Stimulated activated naive B cell treated with anti-CD40 and anti-IgM and Interleukin-4, amounts not matched to agents 10 μg/mL and 1 μg/mL and 100 μg/mL, for 72 hours (primary cell): ENCODE results near the gene MGLL.

Experiments used
- ATAC-seq, 2 donors: fragments of 150-1000 bp; cut with Tn5 transposase; replicated peaks; 2 replicates each; pipeline ENCODE4 v1.10.0; 2021; ENCODE audit warnings: moderate library complexity in 1 of 2
- DNase-seq: peaks from one replicate; pipeline ENCODE4 v3.0.0; 2021
- H3K27ac Mint-ChIP-seq: one replicate; pipeline ENCODE4 v1.8.0; 2022; ENCODE audit warnings: mild to moderate bottlenecking, mixed read lengths
- H3K27me3 Mint-ChIP-seq, 2 donors: one replicate each; pipeline ENCODE4 v1.8.0; 2022; ENCODE audit warnings: mixed read lengths in 2 of 2
- H3K36me3 Mint-ChIP-seq, 2 donors: one replicate each; pipeline ENCODE4 v1.8.0; 2022; ENCODE audit warnings: mixed read lengths in 2 of 2, mild to moderate bottlenecking in 1 of 2
- H3K4me1 Mint-ChIP-seq, 2 donors: one replicate each; pipeline ENCODE4 v1.8.0; 2022; ENCODE audit warnings: mixed read lengths in 2 of 2, mild to moderate bottlenecking in 1 of 2
- H3K4me3 Mint-ChIP-seq, 2 donors: one replicate each; pipeline ENCODE4 v1.8.0; 2022; ENCODE audit warnings: mild to moderate bottlenecking in 2 of 2, mixed read lengths in 2 of 2, moderate library complexity in 1 of 2
- H3K9me3 Mint-ChIP-seq, 2 donors: one replicate each; pipeline ENCODE4 v1.8.0; 2022; ENCODE audit warnings: mixed read lengths in 2 of 2, mild to moderate bottlenecking in 1 of 2

Gene MGLL

DNA sequence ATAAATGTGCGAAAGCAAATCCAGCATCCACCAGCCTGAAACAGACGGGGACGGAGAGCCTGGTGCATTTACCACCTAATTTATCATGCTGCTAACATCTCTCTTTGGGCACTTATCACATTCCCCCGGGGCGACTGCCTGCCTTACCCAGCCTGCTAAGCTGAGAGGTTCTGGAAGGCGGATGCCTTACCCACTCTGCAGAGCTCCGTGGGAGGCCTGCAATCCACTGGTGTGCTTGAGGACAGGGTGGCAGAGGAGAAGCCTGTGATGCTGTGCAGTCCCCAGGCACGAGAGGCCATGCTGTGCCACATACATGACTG lies 25.5 kb downstream of the MGLL start:
- ATAC-seq (no peak), DNase-seq (no peak)
- no peaks in the 10 kb centered on the region for H3K27me3 Mint-ChIP-seq
- H3K4me3 Mint-ChIP-seq: no peak overlapping the region
- peaks cover 15 to 26% of the 10 kb centered on the region in 2 donors for H3K4me1 Mint-ChIP-seq
- H3K36me3 Mint-ChIP-seq: peaks cover 20 to 37% of the 10 kb centered on the region in 2 donors
- H3K27ac Mint-ChIP-seq: no peak overlapping the region
- H3K9me3 Mint-ChIP-seq: peaks cover 0 to 7% of the 10 kb centered on the region in 2 donors

DNA sequence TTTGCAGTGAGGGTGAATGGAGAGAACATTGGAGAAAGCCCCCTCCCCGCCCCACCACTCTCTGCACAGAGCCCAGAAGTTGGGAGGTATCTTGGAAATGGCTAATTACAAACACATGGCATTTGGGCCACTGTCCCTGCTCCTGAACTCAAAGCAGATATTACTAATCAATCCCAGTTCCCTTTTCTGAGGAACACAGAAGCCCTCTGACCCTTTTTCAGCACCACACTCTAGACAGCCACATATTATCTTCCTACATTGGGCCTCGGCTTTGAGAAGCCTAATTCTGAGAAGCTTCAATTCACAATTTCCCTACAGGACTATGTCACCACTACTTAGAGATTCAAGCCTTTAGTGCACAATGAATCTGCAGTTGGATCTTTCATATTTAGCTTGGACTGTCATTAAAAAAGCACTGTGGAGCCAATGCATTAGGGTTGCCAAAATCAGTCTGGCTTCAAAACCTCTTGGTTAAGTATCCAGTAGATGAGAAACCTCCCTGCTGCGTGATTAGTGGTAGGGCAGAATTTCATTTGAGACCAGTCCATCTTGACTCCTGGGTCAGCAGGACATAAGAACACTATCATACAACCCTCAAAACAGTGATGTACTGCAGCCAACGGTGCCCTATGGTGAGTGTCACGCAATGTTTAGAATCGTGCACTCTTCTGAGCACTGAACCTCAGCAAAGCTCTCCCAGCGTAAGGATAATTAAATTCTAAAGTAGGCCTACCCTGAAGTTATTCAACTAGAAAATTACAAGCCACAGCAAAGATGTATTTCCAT lies 26.1 kb downstream of the MGLL start:
- ATAC-seq: peak; percentile 78 to 83
- no peak for DNase-seq
- Mint-ChIP-seq H3K27me3 (no peaks in the 10 kb centered on the region), H3K27ac (no peak overlapping the region), H3K4me1 (peaks cover 21 to 31% of the 10 kb centered on the region in 2 donors), H3K4me3 (peak overlapping the region in 1 of 2 donors; percentile 4), H3K9me3 (peaks cover 0 to 7% of the 10 kb centered on the region in 2 donors), H3K36me3 (peaks cover 22 to 36% of the 10 kb centered on the region in 2 donors)

DNA sequence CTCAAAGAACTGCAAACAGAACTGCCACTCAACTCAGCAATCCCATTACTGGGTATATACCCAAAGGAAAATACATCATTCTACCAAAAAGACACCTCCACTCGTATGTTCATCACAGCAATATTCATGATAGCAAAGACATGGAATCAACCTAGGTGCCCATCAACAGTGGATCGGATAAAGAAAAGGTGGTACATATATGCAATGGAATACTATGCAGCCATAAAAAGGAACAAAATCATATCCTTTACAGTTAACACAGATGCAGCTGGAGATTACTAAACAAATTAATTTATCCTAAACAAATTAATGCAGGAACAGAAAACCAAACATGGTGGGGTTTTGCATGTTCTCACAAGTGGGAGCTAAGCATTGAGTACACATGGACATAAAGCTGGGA lies 27.3 kb downstream of the MGLL start:
- DNase-seq (no peak), ATAC-seq (no peak)
- Mint-ChIP-seq H3K27ac (no peak overlapping the region), H3K9me3 (peaks cover 0 to 7% of the 10 kb centered on the region in 2 donors), H3K4me1 (peaks cover 26 to 36% of the 10 kb centered on the region in 2 donors), H3K36me3 (peaks cover 23 to 40% of the 10 kb centered on the region in 2 donors), H3K27me3 (no peaks in the 10 kb centered on the region), H3K4me3 (no peak overlapping the region)

DNA sequence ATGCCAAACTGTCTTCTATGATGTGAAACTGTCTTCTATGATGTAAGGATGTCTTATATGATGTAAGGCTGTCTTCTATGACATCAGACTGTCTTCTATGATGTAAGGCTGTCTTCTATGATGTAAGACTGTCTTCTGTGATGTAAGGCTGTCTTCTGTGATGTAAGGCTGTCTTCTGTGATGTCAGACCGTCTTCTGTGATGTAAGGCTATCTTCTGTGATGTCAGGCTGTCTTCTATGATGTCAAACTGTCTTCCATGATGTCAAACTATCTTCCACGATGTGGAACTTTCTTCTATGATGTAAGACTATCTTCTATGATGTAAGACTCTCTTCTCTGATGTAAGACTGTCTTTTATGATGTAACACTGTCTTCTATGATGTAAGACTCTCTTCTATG lies 27.9 kb downstream of the MGLL start:
- H3K9me3 Mint-ChIP-seq: peaks cover 0 to 7% of the 10 kb centered on the region in 2 donors
- H3K27me3 Mint-ChIP-seq: no peaks in the 10 kb centered on the region
- DNase-seq: no peak
- no peak overlapping the region for H3K27ac Mint-ChIP-seq
- ATAC-seq: no peak
- peaks cover 23 to 40% of the 10 kb centered on the region in 2 donors for H3K36me3 Mint-ChIP-seq
- no peak overlapping the region for H3K4me3 Mint-ChIP-seq
- H3K4me1 Mint-ChIP-seq: peaks cover 26 to 36% of the 10 kb centered on the region in 2 donors

DNA sequence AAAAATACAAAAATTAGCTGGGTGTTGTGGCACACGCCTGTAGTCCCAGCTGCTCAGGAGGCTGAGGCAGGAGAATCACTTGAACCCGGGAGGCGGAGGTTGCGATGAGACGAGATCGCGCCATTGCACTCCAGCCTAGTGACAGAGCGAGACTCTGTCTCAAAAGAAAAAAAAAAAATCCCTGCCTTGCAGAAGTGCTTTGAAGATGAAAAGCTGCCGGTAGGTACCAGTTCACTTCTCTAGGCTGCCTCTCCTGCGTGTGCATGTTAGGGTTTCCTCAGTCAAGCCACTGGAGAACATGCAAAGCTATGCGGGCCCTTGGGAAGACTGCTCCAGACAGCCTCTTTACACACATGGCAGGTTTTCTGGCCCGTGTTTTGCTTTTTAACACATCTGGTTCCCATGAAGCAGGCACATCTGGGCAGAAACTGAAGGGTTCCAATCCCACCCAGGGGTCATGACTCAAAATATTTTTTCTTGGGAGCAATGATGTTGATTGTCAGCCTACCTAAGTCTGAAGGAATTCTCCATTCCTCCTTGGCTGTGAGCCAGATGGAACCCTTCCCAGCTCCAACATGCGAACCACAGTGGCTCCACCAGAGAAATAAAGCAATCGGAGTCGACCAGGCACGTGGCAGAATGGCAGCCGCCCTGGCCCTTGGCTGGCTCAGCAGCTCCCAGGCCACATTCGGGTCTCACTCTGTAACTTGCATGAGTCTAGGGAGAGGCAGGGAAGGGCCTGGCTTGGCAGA lies 29.6 kb downstream of the MGLL start:
- Mint-ChIP-seq H3K4me1 (peaks cover 21 to 44% of the 10 kb centered on the region in 2 donors), H3K9me3 (peaks cover 0 to 7% of the 10 kb centered on the region in 2 donors), H3K4me3 (no peak overlapping the region), H3K27ac (no peak overlapping the region), H3K27me3 (no peaks in the 10 kb centered on the region), H3K36me3 (peaks cover 26 to 31% of the 10 kb centered on the region in 2 donors)
- DNase-seq: no peak
- no peak for ATAC-seq

DNA sequence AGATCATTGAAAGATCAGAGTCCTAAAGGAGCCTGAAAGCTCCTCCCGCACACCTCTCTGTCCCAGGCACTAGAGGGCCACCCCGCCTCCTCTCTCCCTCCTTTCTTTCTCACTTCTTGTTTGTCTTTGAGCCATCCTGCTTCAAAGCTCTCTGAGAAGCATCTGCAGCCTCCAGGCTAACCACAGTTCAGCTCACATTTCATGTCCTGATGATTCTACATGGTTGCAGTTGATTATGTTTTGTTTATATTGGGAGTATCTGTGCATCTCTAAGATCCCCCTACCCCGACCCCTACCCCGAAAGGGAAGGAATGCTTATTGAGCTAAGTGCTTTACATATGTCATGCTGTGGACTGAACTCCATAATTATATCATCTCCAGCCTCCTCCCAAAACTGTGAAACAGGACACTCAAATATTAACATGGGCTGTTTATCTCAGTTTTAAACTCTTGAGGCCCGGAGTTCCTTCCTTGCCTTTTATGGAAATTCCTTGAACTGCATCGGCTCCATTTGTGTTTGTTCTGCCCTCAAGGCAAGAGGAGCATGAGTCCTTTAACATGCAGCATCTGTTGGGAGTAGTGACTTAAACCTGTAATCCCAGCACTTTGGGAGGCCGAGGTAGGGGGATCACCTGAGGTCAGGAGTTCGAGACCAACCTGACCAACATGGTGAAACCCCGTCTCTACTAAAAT lies 30.9 kb downstream of the MGLL start:
- Mint-ChIP-seq H3K36me3 (peaks cover 26 to 30% of the 10 kb centered on the region in 2 donors), H3K27ac (peak overlapping the region; percentile 34), H3K27me3 (no peaks in the 10 kb centered on the region), H3K4me1 (peaks cover 16 to 33% of the 10 kb centered on the region in 2 donors), H3K4me3 (peak overlapping the region in 1 of 2 donors; percentile 26), H3K9me3 (peaks cover 0 to 7% of the 10 kb centered on the region in 2 donors)
- DNase-seq: peak; percentile 37
- ATAC-seq: peak; percentile 93 to 94

DNA sequence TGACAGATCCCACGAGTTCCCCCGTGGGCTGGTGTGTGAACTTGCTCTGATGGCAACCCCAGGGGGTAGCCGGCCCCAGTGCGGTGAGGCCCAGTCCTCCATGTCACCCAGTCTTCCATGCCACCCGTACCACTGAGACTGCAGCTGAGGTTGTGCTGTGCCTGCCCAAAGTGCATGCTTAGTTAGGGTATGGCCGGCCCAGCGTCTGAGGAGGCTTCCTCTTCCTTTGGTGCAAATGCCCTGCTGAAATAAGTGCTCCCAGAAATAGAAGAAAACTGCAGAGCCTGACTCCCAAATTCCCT lies 31.5 kb downstream of the MGLL start:
- H3K27ac Mint-ChIP-seq: peak overlapping the region; percentile 34
- no peaks in the 10 kb centered on the region for H3K27me3 Mint-ChIP-seq
- peak; percentile 59 for ATAC-seq
- H3K4me3 Mint-ChIP-seq: peak overlapping the region in 1 of 2 donors; percentile 26
- peaks cover 28 to 29% of the 10 kb centered on the region in 2 donors for H3K36me3 Mint-ChIP-seq
- peaks cover 18 to 33% of the 10 kb centered on the region in 2 donors for H3K4me1 Mint-ChIP-seq
- peaks cover 0 to 7% of the 10 kb centered on the region in 2 donors for H3K9me3 Mint-ChIP-seq
- DNase-seq: no peak

DNA sequence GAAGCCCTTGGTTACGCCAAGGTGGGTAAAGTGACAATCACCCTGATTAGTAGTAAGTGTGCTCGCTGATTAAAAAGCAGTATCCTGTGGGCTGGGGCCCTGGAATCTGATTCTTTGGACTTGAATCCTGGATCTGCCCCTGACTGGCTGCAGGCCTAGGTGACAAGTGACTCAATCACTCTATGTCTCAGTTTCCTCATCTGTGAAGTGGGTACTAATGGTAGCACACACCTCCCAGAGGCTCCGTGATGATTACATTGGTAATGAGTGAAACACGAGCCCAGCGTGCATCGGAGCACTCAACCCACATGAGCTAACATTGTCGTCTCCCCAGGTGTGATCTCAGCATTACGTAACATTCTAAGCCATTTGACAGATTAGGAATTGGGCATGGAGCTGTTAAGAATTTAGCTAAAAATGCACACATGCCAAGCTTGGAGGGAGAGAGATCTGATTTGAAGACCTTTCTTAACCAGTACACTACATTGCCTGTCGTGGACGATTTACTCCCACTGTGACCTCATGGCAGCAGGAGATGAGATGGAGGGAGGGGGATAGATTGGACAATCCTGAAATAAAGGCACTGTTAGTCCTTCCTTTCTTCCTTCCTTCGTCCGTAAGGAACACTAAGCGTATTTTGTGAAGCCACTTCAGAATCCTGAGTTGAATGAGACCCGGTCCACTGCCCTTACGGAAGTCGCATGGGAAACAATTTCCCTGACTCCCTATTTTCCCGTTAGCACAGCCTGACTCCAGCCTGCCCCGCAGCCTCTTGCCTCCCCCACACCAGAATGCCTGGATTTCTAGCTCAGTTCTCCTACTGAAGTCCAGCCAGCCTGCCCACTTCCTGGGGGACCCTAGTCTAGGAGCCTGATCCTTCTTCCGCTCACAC lies 32.1 kb downstream of the MGLL start:
- Mint-ChIP-seq H3K9me3 (peaks cover 0 to 7% of the 10 kb centered on the region in 2 donors), H3K27ac (peak overlapping the region; percentile 34), H3K27me3 (peaks cover under 1 to 1% of the 10 kb centered on the region in 2 donors), H3K4me3 (peak overlapping the region in 1 of 2 donors; percentile 26), H3K4me1 (peaks cover 22 to 38% of the 10 kb centered on the region in 2 donors), H3K36me3 (peaks cover 33 to 34% of the 10 kb centered on the region in 2 donors)
- ATAC-seq (no peak), DNase-seq (no peak)

DNA sequence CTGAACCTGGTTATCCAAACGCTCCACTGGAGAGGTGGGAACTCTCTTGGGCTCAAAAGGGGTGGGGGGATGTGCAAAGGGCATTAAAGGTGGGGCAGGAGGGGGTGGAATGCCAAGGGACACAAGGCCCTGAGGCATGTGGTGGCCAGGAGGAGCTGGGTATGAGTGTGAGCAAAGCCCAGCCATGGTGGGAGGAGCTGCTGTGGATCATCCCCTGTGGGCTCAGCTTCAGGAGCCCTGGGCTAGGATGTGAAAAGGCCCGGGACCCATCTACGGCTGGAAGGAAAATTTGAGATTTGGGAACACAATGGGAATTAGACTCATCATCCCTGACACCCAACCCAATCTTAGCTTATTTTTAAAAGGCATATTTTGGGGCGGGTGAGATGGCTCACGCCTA lies 33.3 kb downstream of the MGLL start:
- Mint-ChIP-seq H3K9me3 (no peaks in the 10 kb centered on the region), H3K27me3 (peaks cover 5 to 7% of the 10 kb centered on the region in 2 donors), H3K4me3 (no peak overlapping the region), H3K4me1 (peaks cover 24 to 50% of the 10 kb centered on the region in 2 donors), H3K27ac (peak overlapping the region; percentile 90), H3K36me3 (peaks cover 27 to 30% of the 10 kb centered on the region in 2 donors)
- ATAC-seq: no peak
- no peak for DNase-seq

DNA sequence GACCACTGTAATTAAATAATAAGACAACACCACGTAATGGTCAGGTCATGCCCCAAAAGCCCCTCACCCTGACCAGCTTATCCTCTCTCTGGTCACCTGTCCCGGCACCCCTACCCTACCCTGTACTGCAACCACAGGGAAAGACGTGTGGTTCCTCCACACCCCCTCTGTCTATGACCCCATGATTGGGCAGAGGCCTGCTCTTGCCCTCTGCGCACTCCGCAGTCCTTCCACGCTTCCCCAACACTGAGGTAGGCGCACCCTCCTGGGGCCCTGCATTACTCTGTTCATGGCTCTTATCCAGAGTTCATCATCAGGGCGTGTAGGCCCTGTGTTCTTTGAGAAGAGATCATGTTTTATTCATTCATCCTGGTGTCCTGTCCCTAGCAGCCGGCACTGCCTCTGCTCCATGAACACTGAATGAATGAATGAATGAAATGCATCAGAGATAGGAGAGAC lies 33.8 kb downstream of the MGLL start:
- Mint-ChIP-seq H3K9me3 (no peaks in the 10 kb centered on the region), H3K4me1 (peaks cover 24 to 53% of the 10 kb centered on the region in 2 donors), H3K36me3 (peaks cover 27 to 30% of the 10 kb centered on the region in 2 donors), H3K27ac (peak overlapping the region; percentile 6), H3K4me3 (no peak overlapping the region), H3K27me3 (peaks cover 5 to 7% of the 10 kb centered on the region in 2 donors)
- ATAC-seq (no peak), DNase-seq (no peak)

DNA sequence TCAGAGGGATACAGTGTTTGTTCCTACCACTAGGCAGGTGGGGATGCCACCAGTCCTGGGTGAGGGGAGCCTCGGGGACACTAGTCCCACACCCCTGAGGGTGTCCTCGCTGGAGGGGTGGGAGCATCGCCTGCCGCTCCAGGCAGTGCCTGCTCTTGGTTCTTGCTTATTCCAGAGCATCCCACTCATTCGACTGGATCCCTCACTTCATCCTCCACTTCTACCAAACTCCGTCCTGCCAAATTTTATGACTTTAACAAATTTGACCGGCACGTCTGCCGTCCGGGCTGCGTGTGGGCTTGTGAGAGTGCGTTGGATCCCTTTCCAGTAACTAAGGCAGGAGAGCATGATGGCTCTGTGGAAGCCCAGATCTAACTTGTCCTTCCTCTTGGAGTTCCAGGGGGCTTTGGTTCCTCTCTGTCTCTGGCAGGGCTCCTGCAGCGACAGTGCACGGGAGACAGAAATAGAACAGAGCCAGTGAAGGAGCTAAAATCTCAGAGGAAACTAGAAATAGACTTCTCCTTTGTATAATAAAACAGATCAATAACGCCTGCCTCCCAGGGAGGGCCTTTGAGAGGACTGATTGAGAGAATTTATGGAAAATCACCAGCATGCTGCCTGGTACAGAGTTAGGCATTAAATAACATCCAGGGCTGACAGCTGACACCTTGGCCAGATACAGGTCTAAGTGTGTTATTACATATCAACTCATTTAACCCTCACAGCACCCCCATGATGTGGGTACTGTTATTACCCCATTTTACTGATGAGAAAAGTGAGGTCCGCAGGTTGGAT lies 34.5 kb downstream of the MGLL start:
- ATAC-seq: no peak
- H3K27ac Mint-ChIP-seq: no peak overlapping the region
- DNase-seq: no peak
- no peak overlapping the region for H3K4me3 Mint-ChIP-seq
- peaks cover 5 to 7% of the 10 kb centered on the region in 2 donors for H3K27me3 Mint-ChIP-seq
- H3K9me3 Mint-ChIP-seq: no peaks in the 10 kb centered on the region
- H3K4me1 Mint-ChIP-seq: peaks cover 24 to 53% of the 10 kb centered on the region in 2 donors
- peaks cover 27 to 29% of the 10 kb centered on the region in 2 donors for H3K36me3 Mint-ChIP-seq

DNA sequence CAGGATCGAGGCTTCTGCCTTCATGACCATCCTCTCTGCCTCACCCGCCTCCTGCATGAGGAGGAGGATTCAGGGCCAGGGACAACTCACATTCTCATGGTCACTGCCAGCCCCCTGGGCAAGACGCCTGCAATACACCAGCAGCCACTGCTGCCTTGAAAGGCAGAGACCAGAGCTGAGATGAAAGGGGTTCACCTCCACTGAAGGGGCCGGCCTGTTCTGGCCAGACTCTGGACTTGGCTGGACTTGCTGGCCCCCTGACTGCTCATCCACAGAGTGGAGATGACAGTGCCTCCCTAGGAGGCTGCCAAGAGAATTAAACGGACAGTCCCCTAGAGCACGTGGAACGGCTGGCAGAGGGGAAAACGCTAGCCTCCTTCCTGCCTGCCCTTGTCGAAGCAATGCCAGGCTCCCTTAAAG lies 35.2 kb downstream of the MGLL start:
- H3K4me1 Mint-ChIP-seq: peaks cover 24 to 53% of the 10 kb centered on the region in 2 donors
- H3K36me3 Mint-ChIP-seq: peaks cover 27 to 29% of the 10 kb centered on the region in 2 donors
- no peak overlapping the region for H3K4me3 Mint-ChIP-seq
- peaks cover 5 to 7% of the 10 kb centered on the region in 2 donors for H3K27me3 Mint-ChIP-seq
- no peak overlapping the region for H3K27ac Mint-ChIP-seq
- ATAC-seq (no peak), DNase-seq (no peak)
- H3K9me3 Mint-ChIP-seq: no peaks in the 10 kb centered on the region
